Measurements from ENCODE around the gene MKNK1. TPM values are rescaled to one million over a fixed set of nuclear protein-coding genes. Genes with fewer than 3 reads are reported as not detected.

The MKNK1 gene
- total RNA-seq, 1 experiment from 2014 or later, result 22.7 TPM

GRCh38 chr1:46603481-46603857 is 599 bp downstream of the MKNK1 start:
- CTCF ChIA-PET, result interaction anchor here (1.1 to 2.5 kb wide), 4 partner anchors 13 to 121 kb away, joined by 3 to 8 read pairs (median 4); partner anchors contain the start of gene MOB3C
- H3K27me3 Mint-ChIP-seq (ENCODE audit: insufficient read depth, unreplicated experiment), result no peaks in the 10 kb centered on the region
- H3K27ac Mint-ChIP-seq (ENCODE audit: unreplicated experiment), result peak overlapping the region; percentile 86
- H3K4me3 Mint-ChIP-seq (ENCODE audit: unreplicated experiment), result peak overlapping the region; percentile 84
- intact Hi-C loops (cut with micrococcal nuclease; ENCODE audit: unreplicated experiment), result loop anchor here (5.0 kb wide), 1 partner anchor 64 kb away; the partner anchor contains the start of gene ATPAF1
- no TSS peak for BruUV-seq (replicated peaks)
- Histone ChIP-seq H3K36me3 (ENCODE audit: control insufficient read depth, insufficient read depth, low read length) (no peaks in the 10 kb centered on the region), H3K27me3 (replicated peaks; ENCODE audit: control insufficient read depth, insufficient read depth, low read length) (no peaks in the 10 kb centered on the region), H3K4me3 (ENCODE audit: low read depth, low read length) (peak overlapping the region; percentile 48), H3K4me1 (no peaks in the 10 kb centered on the region), H3K9me3 (no peaks in the 10 kb centered on the region)
- H3K9me3 Mint-ChIP-seq (ENCODE audit: unreplicated experiment), result no peaks in the 10 kb centered on the region
- H3K4me1 Mint-ChIP-seq (ENCODE audit: low read depth, unreplicated experiment), result peaks cover 5% of the 10 kb centered on the region
- POLR2A ChIA-PET, result interaction anchor here (1.4 kb wide), 1 partner anchor 13 kb away, joined by 18 read pairs; the partner anchor contains the start of gene MOB3C
- no peak for DNase-seq
- no peaks in the 10 kb centered on the region for H3K36me3 Mint-ChIP-seq (ENCODE audit: insufficient read depth, unreplicated experiment)
- TF ChIP-seq CTCF (IDR thresholded peaks at IDR 0.05; ENCODE audit: insufficient read depth in 1 of 2, low read depth in 1 of 2, low read length in 1 of 2, severe bottlenecking in 1 of 2, unreplicated experiment in 1 of 2), result no peak

GRCh38 chr1:46601257-46602007 is 2.6 kb downstream of the MKNK1 start:
- TF ChIP-seq CTCF (IDR thresholded peaks at IDR 0.05; ENCODE audit: insufficient read depth in 1 of 2, low read depth in 1 of 2, low read length in 1 of 2, severe bottlenecking in 1 of 2, unreplicated experiment in 1 of 2), result no peak
- Mint-ChIP-seq H3K4me1 (ENCODE audit: low read depth, unreplicated experiment) (peaks cover 5% of the 10 kb centered on the region), H3K4me3 (ENCODE audit: unreplicated experiment) (peak overlapping the region; percentile 53), H3K36me3 (ENCODE audit: insufficient read depth, unreplicated experiment) (peaks cover 8% of the 10 kb centered on the region), H3K9me3 (ENCODE audit: unreplicated experiment) (no peaks in the 10 kb centered on the region), H3K27ac (ENCODE audit: unreplicated experiment) (no peak overlapping the region), H3K27me3 (ENCODE audit: insufficient read depth, unreplicated experiment) (no peaks in the 10 kb centered on the region)
- ChIA-PET POLR2A (no interaction called here), CTCF (no interaction called here)
- no peak for DNase-seq
- Histone ChIP-seq H3K4me1 (no peaks in the 10 kb centered on the region), H3K9me3 (no peaks in the 10 kb centered on the region), H3K4me3 (ENCODE audit: low read depth, low read length) (no peak overlapping the region), H3K27me3 (replicated peaks; ENCODE audit: control insufficient read depth, insufficient read depth, low read length) (no peaks in the 10 kb centered on the region), H3K36me3 (ENCODE audit: control insufficient read depth, insufficient read depth, low read length) (no peaks in the 10 kb centered on the region)
- intact Hi-C loops (cut with micrococcal nuclease; ENCODE audit: unreplicated experiment), result loop anchor here (5.0 kb wide), 1 partner anchor 66 kb away; the partner anchor contains the start of gene ATPAF1
- BruUV-seq (replicated peaks), result no TSS peak

- no peaks in the 10 kb centered on the region for H3K9me3 ChIP-seq
- H3K36me3 Mint-ChIP-seq (ENCODE audit: insufficient read depth, unreplicated experiment), result peaks cover 8% of the 10 kb centered on the region
- intact Hi-C loops (cut with micrococcal nuclease; ENCODE audit: unreplicated experiment), result no loop called here
- ChIA-PET POLR2A (no interaction called here), CTCF (no interaction called here)
- no peak overlapping the region for H3K4me3 ChIP-seq (ENCODE audit: low read depth, low read length)
- peaks cover 5% of the 10 kb centered on the region for H3K4me1 Mint-ChIP-seq (ENCODE audit: low read depth, unreplicated experiment)
- H3K27me3 Mint-ChIP-seq (ENCODE audit: insufficient read depth, unreplicated experiment), result no peaks in the 10 kb centered on the region
- no peaks in the 10 kb centered on the region for H3K9me3 Mint-ChIP-seq (ENCODE audit: unreplicated experiment)
- no peak overlapping the region for H3K4me3 Mint-ChIP-seq (ENCODE audit: unreplicated experiment)
- no peaks in the 10 kb centered on the region for H3K36me3 ChIP-seq (ENCODE audit: control insufficient read depth, insufficient read depth, low read length)
- no peak overlapping the region for H3K27ac Mint-ChIP-seq (ENCODE audit: unreplicated experiment)
- no peak for TF ChIP-seq CTCF (IDR thresholded peaks at IDR 0.05; ENCODE audit: insufficient read depth in 1 of 2, low read depth in 1 of 2, low read length in 1 of 2, severe bottlenecking in 1 of 2, unreplicated experiment in 1 of 2)
- no peak for DNase-seq
- no peaks in the 10 kb centered on the region for H3K4me1 ChIP-seq
- H3K27me3 ChIP-seq (replicated peaks; ENCODE audit: control insufficient read depth, insufficient read depth, low read length), result no peaks in the 10 kb centered on the region
- no TSS peak for BruUV-seq (replicated peaks)
These were observed 4.8 kb downstream of the MKNK1 start for GRCh38 chr1:46599059-46599970.
